GM06990 (cell line): ENCODE data around the gene ZBTB20.

ENCODE experiments used
- DNase-seq: peaks from one replicate; pipeline ENCODE4 v3.0.0-alpha.2; 2011; ENCODE audit not compliant: insufficient read length; ENCODE audit errors: extremely low read depth
- H3K27me3 ChIP-seq: replicated peaks from 2 replicates; pipeline ENCODE4 v1.6.0; 2011; ENCODE audit warnings: low read length; ENCODE audit not compliant: control insufficient read depth, insufficient read depth
- H3K36me3 ChIP-seq: 2 replicates; pipeline ENCODE4 v1.5.1; 2011; ENCODE audit warnings: low read length; ENCODE audit not compliant: control insufficient read depth, insufficient read depth
- H3K4me3 ChIP-seq: replicated peaks from 2 replicates; pipeline ENCODE4 v1.5.1; 2011; ENCODE audit warnings: low read depth, mild to moderate bottlenecking, control low read depth, low read length
- CTCF ChIP-seq: IDR thresholded peaks from 2 replicates; pipeline ENCODE4 v1.5.1; 2011; ENCODE audit warnings: low read length, control low read depth, mild to moderate bottlenecking, inconsistent platforms; ENCODE audit not compliant: insufficient read depth, poor library complexity, severe bottlenecking

ZBTB20 gene

GRCh38 chr3:114880078-114880477 is 267.0 kb downstream of the ZBTB20 start:
- no peak overlapping the region for H3K4me3 ChIP-seq
- H3K27me3 ChIP-seq = no peaks in the 10 kb centered on the region
- no peak for DNase-seq
- no peak for TF ChIP-seq CTCF
- H3K36me3 ChIP-seq = no peaks in the 10 kb centered on the region

GRCh38 chr3:114879059-114880031 is 267.7 kb downstream of the ZBTB20 start:
- TF ChIP-seq CTCF = no peak
- H3K36me3 ChIP-seq = no peaks in the 10 kb centered on the region
- no peak for DNase-seq
- H3K4me3 ChIP-seq = no peak overlapping the region; the same call in 1 of the 2 replicates
- no peaks in the 10 kb centered on the region for H3K27me3 ChIP-seq

GRCh38 chr3:114878114-114878839 is 268.8 kb downstream of the ZBTB20 start:
- DNase-seq = no peak
- H3K27me3 ChIP-seq = no peaks in the 10 kb centered on the region
- H3K4me3 ChIP-seq = no peak overlapping the region
- H3K36me3 ChIP-seq = no peaks in the 10 kb centered on the region
- TF ChIP-seq CTCF = no peak

GRCh38 chr3:114877378-114878113 is 269.5 kb downstream of the ZBTB20 start:
- Histone ChIP-seq H3K27me3 (no peaks in the 10 kb centered on the region), H3K4me3 (no peak overlapping the region), H3K36me3 (no peaks in the 10 kb centered on the region)
- no peak for DNase-seq
- no peak for TF ChIP-seq CTCF

GRCh38 chr3:114874522-114874971 is 272.5 kb downstream of the ZBTB20 start:
- H3K27me3 ChIP-seq = no peaks in the 10 kb centered on the region
- no peak for DNase-seq
- no peak for TF ChIP-seq CTCF
- no peak overlapping the region for H3K4me3 ChIP-seq
- no peaks in the 10 kb centered on the region for H3K36me3 ChIP-seq
